HepG2 (cell line): ENCODE data around the gene APC2. TPM values are rescaled to one million over a fixed set of nuclear protein-coding genes. Genes with fewer than 3 reads are reported as not detected.
A peak's percentile ranks its signal among the peaks of the same experiment; 100 is the strongest.

ENCODE experiments used
- ARNT ChIP-seq: fragments of 450-650 bp; IDR thresholded peaks from 2 replicates; pipeline ENCODE4 v1.6.1; 2017
- BORCS8-MEF2B ChIP-seq: sonication (generic); formaldehyde crosslinking; IDR thresholded peaks from 2 replicates; pipeline ENCODE4 v1.8.0; 2022; ENCODE audit warnings: mild to moderate bottlenecking, missing genetic modification reagents
- KLF11 ChIP-seq: IDR thresholded peaks from 2 replicates; pipeline ENCODE4 v1.6.1; 2016; ENCODE audit warnings: missing compliant biosample characterization
- KLF6 ChIP-seq: IDR thresholded peaks from 2 replicates; pipeline ENCODE4 v1.8.0; 2016; ENCODE audit warnings: missing biosample characterization, missing genetic modification reagents
- MED13 ChIP-seq: sonication (generic); formaldehyde crosslinking; IDR thresholded peaks from 2 replicates; pipeline ENCODE4 v1.5.0; 2020; ENCODE audit warnings: missing genetic modification reagents
- MEIS1 ChIP-seq: sonication (generic); formaldehyde crosslinking; IDR thresholded peaks from 2 replicates; pipeline ENCODE4 v1.9.0; 2021; ENCODE audit warnings: mild to moderate bottlenecking, missing genetic modification reagents, moderate library complexity, borderline replicate concordance
- MTA1 ChIP-seq: sonication (generic); formaldehyde crosslinking; IDR thresholded peaks from 2 replicates; pipeline ENCODE4 v1.4.0; 2020; ENCODE audit warnings: missing genetic modification reagents, mild to moderate bottlenecking, borderline replicate concordance
- NRL ChIP-seq: sonication (generic); formaldehyde crosslinking; IDR thresholded peaks from 2 replicates; pipeline ENCODE4 v1.5.0; 2020; ENCODE audit warnings: missing genetic modification reagents, mild to moderate bottlenecking, moderate library complexity, borderline replicate concordance
- RAD21 ChIP-seq: fragments of 450-650 bp; formaldehyde crosslinking; IDR thresholded peaks from 2 replicates; pipeline ENCODE4 v1.5.0; 2020; ENCODE audit warnings: mild to moderate bottlenecking
- RBM22 ChIP-seq: fragments of 200-400 bp; formaldehyde crosslinking; optimal IDR thresholded peaks from 2 replicates; pipeline ENCODE3; 2017; ENCODE audit warnings: mild to moderate bottlenecking, low read length, moderate library complexity
- RCOR2 ChIP-seq: IDR thresholded peaks from 2 replicates; pipeline ENCODE4 v1.6.1; 2016; ENCODE audit warnings: missing biosample characterization, missing genetic modification reagents
- REL ChIP-seq: sonication (generic); formaldehyde crosslinking; conservative IDR thresholded peaks from 2 replicates; pipeline ENCODE4 v1.8.0; 2022; ENCODE audit warnings: mild to moderate bottlenecking, missing genetic modification reagents, moderate library complexity
- TCF12 ChIP-seq, 2 experiments: fragments of 450-650 bp in 1 of 2; sonication (generic) in 1 of 2; formaldehyde crosslinking in 1 of 2; IDR thresholded peaks; 2 replicates each; pipeline versions ENCODE4 v1.6.1 to v1.8.0; 2017 to 2022; ENCODE audit warnings: antibody characterized with exemption in 1 of 2, mild to moderate bottlenecking in 1 of 2, missing genetic modification reagents in 1 of 2, moderate library complexity in 1 of 2
- XBP1 ChIP-seq: sonication (generic); formaldehyde crosslinking; IDR thresholded peaks from 2 replicates; pipeline ENCODE4 v1.5.0; 2020; ENCODE audit warnings: missing genetic modification reagents
- YEATS2 ChIP-seq: sonication (generic); formaldehyde crosslinking; IDR thresholded peaks from 2 replicates; pipeline ENCODE4 v1.4.0; 2020; ENCODE audit warnings: missing genetic modification reagents, borderline replicate concordance
- ZBTB25 ChIP-seq: IDR thresholded peaks from 2 replicates; pipeline ENCODE4 v1.6.1; 2018; ENCODE audit warnings: missing genetic modification reagents
- ZNF230 ChIP-seq: sonication (generic); formaldehyde crosslinking; IDR thresholded peaks from 2 replicates; pipeline ENCODE4 v1.4.0; 2020; ENCODE audit warnings: mild to moderate bottlenecking, missing genetic modification reagents
- ZNF30 ChIP-seq: sonication (generic); formaldehyde crosslinking; IDR thresholded peaks from 2 replicates; pipeline ENCODE4 v1.5.0; 2020; ENCODE audit warnings: mild to moderate bottlenecking, missing genetic modification reagents
- ZNF33A ChIP-seq: sonication (generic); formaldehyde crosslinking; IDR thresholded peaks from 2 replicates; pipeline ENCODE4 v1.5.1; 2020; ENCODE audit warnings: missing genetic modification reagents, mild to moderate bottlenecking, moderate library complexity, borderline replicate concordance
- ZNF724P ChIP-seq: sonication (generic); formaldehyde crosslinking; IDR thresholded peaks from 2 replicates; pipeline ENCODE4 v1.8.0; 2022; ENCODE audit warnings: missing genetic modification reagents, borderline replicate concordance
- ZNF773 ChIP-seq: sonication (generic); formaldehyde crosslinking; IDR thresholded peaks from 2 replicates; pipeline ENCODE4 v1.4.0; 2020; ENCODE audit warnings: missing genetic modification reagents, borderline replicate concordance
- ZUFSP ChIP-seq: sonication (generic); formaldehyde crosslinking; IDR thresholded peaks from 2 replicates; pipeline ENCODE4 v1.9.0; 2021; ENCODE audit warnings: missing genetic modification reagents, mild to moderate bottlenecking, borderline replicate concordance
- polyA plus RNA-seq, 8 experiments: library from polyadenylated mRNA; depleted of rRNA in 3 of 8; stranded (reverse) in 7 of 8; unstranded in 1 of 8; fragments of >200 nt; fragmentation: Illumina TruSeq in 4 of 8; extraction: Trizol in 4 of 8; gene quantifications; 2 replicates each; pipeline versions ENCODE4 v1.2.1 to v1.2.3, GENCODE V29; 2011 to 2016; ENCODE audit warnings: low read depth in 4 of 8, missing spikeins in 1 of 8, mixed read lengths in 1 of 8; ENCODE audit not compliant: insufficient read depth in 1 of 8
- total RNA-seq, 5 experiments: library from RNA; depleted of rRNA; stranded (reverse); fragments of >200 nt; fragmentation: Illumina TruSeq; extraction: Trizol; gene quantifications; 2 replicates each; pipeline ENCODE4 v1.2.3, GENCODE V29; 2016; ENCODE audit warnings: low read depth in 1 of 5
- TF ChIP-seq, protein P1 (sequence below), 2 experiments: IDR thresholded peaks; 2 replicates each; pipeline ENCODE4 v1.6.1; 2011 to 2012; ENCODE audit warnings: low read length in 2 of 2, borderline replicate concordance in 1 of 2, low read depth in 1 of 2, mild to moderate bottlenecking in 1 of 2, moderate library complexity in 1 of 2
- TF ChIP-seq, protein P2 (sequence below): IDR thresholded peaks from 2 replicates; pipeline ENCODE4 v1.6.1; 2016; ENCODE audit warnings: mild to moderate bottlenecking, missing biosample characterization, missing genetic modification reagents
- TF ChIP-seq, protein P3 (sequence below): IDR thresholded peaks from 2 replicates; pipeline ENCODE4 v1.6.1; 2016; ENCODE audit warnings: low read depth, borderline replicate concordance

APC2 gene
- total and polyA plus RNA-seq, 2 of the 13 experiments (the other 11 are each of a cell fraction or from before 2014, with no cell fraction given), result 0.08 to 0.22 TPM

DNA sequence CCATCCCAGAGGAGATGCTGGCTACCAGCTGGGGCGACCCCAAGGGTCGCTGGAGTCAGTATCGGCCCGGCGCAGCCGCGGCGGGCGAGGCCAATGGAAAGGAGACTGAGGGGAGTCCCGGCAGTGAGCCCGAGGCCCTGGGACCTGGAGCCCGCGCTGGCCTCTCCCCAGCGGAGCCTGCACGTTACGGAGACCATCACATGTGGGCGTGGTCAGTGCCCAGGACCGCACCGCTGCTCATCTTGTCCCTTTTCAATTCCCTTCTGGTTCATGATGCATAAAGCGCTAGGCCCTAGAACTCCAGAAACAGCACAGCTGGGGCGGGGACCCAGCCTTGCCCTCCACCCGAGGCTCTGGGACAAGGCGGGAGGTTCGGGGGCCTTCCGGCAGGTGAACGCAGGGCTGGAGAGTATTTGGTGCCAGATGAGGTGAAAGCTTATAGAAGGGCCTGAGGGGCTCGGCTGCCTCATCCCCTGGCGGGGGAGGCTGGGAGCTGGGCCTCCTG, 21.1 kb downstream of the APC2 start (continued):
- TF ChIP-seq BORCS8-MEF2B (CRISPR knock-in tag) (no peak), ARNT (no peak), MED13 (CRISPR knock-in tag) (no peak), YEATS2 (CRISPR knock-in tag) (0 out of 2 replicates have a peak, but pooled peaks have one; percentile 36), RCOR2 (CRISPR knock-in tag) (no peak), ZBTB25 (CRISPR knock-in tag) (no peak), RAD21 (CRISPR knock-in tag) (no peak), RBM22 (no peak), MTA1 (CRISPR knock-in tag) (peak; percentile 19; the same call in 1 of the 2 replicates), TCF12 (IDR thresholded peaks at IDR 0.05) (no peak), TCF12 (CRISPR knock-in tag; IDR thresholded peaks at IDR 0.05) (no peak), MEIS1 (CRISPR knock-in tag) (0 out of 2 replicates have a peak, but pooled peaks have one; percentile 64), ZNF230 (CRISPR knock-in tag) (no peak), ZUFSP (CRISPR knock-in tag) (no peak), KLF6 (no peak), ZNF33A (CRISPR knock-in tag) (no peak), KLF11 (CRISPR knock-in tag) (no peak), REL (CRISPR knock-in tag) (no peak), NRL (CRISPR knock-in tag) (0 out of 2 replicates have a peak, but pooled peaks have one; percentile 44), ZNF30 (CRISPR knock-in tag) (no peak), ZNF773 (CRISPR knock-in tag) (no peak), ZNF724P (no peak), XBP1 (CRISPR knock-in tag) (no peak)
- TF ChIP-seq, protein P1, sequence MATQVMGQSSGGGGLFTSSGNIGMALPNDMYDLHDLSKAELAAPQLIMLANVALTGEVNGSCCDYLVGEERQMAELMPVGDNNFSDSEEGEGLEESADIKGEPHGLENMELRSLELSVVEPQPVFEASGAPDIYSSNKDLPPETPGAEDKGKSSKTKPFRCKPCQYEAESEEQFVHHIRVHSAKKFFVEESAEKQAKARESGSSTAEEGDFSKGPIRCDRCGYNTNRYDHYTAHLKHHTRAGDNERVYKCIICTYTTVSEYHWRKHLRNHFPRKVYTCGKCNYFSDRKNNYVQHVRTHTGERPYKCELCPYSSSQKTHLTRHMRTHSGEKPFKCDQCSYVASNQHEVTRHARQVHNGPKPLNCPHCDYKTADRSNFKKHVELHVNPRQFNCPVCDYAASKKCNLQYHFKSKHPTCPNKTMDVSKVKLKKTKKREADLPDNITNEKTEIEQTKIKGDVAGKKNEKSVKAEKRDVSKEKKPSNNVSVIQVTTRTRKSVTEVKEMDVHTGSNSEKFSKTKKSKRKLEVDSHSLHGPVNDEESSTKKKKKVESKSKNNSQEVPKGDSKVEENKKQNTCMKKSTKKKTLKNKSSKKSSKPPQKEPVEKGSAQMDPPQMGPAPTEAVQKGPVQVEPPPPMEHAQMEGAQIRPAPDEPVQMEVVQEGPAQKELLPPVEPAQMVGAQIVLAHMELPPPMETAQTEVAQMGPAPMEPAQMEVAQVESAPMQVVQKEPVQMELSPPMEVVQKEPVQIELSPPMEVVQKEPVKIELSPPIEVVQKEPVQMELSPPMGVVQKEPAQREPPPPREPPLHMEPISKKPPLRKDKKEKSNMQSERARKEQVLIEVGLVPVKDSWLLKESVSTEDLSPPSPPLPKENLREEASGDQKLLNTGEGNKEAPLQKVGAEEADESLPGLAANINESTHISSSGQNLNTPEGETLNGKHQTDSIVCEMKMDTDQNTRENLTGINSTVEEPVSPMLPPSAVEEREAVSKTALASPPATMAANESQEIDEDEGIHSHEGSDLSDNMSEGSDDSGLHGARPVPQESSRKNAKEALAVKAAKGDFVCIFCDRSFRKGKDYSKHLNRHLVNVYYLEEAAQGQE (IDR thresholded peaks at IDR 0.05; ENCODE audit: borderline replicate concordance in 1 of 2, low read depth in 1 of 2, low read length in 2 of 2), result no peak
- TF ChIP-seq, protein P2, sequence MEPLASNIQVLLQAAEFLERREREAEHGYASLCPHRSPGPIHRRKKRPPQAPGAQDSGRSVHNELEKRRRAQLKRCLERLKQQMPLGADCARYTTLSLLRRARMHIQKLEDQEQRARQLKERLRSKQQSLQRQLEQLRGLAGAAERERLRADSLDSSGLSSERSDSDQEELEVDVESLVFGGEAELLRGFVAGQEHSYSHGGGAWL (CRISPR knock-in tag), result peak; percentile 39; the same call in 1 of the 2 replicates
- TF ChIP-seq, protein P3, sequence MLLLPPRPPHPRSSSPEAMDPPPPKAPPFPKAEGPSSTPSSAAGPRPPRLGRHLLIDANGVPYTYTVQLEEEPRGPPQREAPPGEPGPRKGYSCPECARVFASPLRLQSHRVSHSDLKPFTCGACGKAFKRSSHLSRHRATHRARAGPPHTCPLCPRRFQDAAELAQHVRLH (CRISPR knock-in tag), result no peak
